K562 (cell line): Measurements from ENCODE around the gene LRRC43.

ENCODE experiments used
- CREBBP ChIP-seq: IDR thresholded peaks from one replicate; pipeline ENCODE4 v1.6.1; 2012; ENCODE audit warnings: low read depth, mild to moderate bottlenecking, control low read depth, inconsistent platforms, low read length
- EZH2 ChIP-seq: IDR thresholded peaks from 2 replicates; pipeline ENCODE4 v1.6.1; 2012; ENCODE audit warnings: low read depth, mild to moderate bottlenecking, inconsistent platforms, low read length, borderline replicate concordance
- NFYB ChIP-seq: IDR thresholded peaks from 2 replicates; pipeline ENCODE4 v1.6.1; 2011; ENCODE audit warnings: mild to moderate bottlenecking, moderate library complexity; ENCODE audit not compliant: insufficient read length; ENCODE audit errors: extremely low read depth
- REST ChIP-seq, 2 experiments: fragments of 450-650 bp; formaldehyde crosslinking in 1 of 2; IDR thresholded peaks; 2 replicates each; pipeline versions ENCODE4 v1.4.0 to v1.6.1; 2014 to 2020; ENCODE audit warnings: mild to moderate bottlenecking in 2 of 2, borderline replicate concordance in 1 of 2, low read depth in 1 of 2
- SMARCE1 ChIP-seq: fragments of 450-650 bp; IDR thresholded peaks from 2 replicates; pipeline ENCODE4 v1.7.1; 2016; ENCODE audit warnings: mild to moderate bottlenecking
- TRIM24 ChIP-seq, 2 experiments: fragments of 450-650 bp; IDR thresholded peaks; 2 replicates each; pipeline ENCODE4 v1.6.1; 2016
- ZNF79 ChIP-seq: fragments of 250-450 bp; sonication (Bioruptor Pico); IDR thresholded peaks from 2 replicates; pipeline ENCODE4 v1.4.0; 2020; ENCODE audit warnings: low read depth, mild to moderate bottlenecking, moderate library complexity
- ZSCAN29 ChIP-seq: fragments of 450-650 bp; IDR thresholded peaks from 2 replicates; pipeline ENCODE4 v1.6.1; 2017
- TF ChIP-seq, protein P1 (sequence below): fragments of 450-650 bp; conservative IDR thresholded peaks from 2 replicates; pipeline ENCODE4 v1.6.1; 2016; ENCODE audit warnings: missing genetic modification characterization, low read depth, mild to moderate bottlenecking, control low read depth, missing compliant biosample characterization
- TF ChIP-seq, protein P2 (sequence below), 3 experiments: IDR thresholded peaks in 2 of 3; conservative IDR thresholded peaks in 1 of 3; 2 replicates each; pipeline ENCODE4 v1.5.1; 2011 to 2012; ENCODE audit warnings: low read length in 3 of 3, mild to moderate bottlenecking in 3 of 3, control low read depth in 2 of 3, improper control_type of control experiment in 1 of 3, inconsistent platforms in 1 of 3, low read depth in 1 of 3, mixed read lengths in 1 of 3, moderate library complexity in 1 of 3; ENCODE audit not compliant: insufficient read depth in 2 of 3
- TF ChIP-seq, protein P3 (sequence below): sonication (generic); formaldehyde crosslinking; IDR thresholded peaks from 2 replicates; pipeline ENCODE4 v1.8.1; 2023; ENCODE audit warnings: mild to moderate bottlenecking, missing genetic modification reagents

DNA sequence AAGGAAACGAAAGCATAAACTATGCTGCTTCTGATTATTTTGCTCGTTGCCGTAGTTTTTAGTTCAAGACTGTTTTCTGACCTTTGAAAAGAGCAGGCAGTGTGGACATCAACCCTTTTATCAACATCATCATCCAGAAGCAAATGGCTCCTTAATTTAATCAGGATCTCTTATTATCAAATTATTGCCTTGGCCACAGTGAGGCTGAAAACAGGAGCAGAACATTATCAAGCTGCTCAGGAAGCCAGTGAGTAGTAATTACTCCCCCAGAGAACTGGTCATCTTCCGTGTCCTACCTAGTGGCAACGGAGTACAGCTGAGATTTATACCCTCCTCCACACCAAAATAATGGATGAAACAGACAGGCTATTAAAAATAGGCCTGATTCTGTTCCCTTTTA is 45.2 kb downstream of the LRRC43 start:
- TF ChIP-seq SMARCE1 = no peak
- TF ChIP-seq CREBBP = no peak
- TF ChIP-seq, protein P1, sequence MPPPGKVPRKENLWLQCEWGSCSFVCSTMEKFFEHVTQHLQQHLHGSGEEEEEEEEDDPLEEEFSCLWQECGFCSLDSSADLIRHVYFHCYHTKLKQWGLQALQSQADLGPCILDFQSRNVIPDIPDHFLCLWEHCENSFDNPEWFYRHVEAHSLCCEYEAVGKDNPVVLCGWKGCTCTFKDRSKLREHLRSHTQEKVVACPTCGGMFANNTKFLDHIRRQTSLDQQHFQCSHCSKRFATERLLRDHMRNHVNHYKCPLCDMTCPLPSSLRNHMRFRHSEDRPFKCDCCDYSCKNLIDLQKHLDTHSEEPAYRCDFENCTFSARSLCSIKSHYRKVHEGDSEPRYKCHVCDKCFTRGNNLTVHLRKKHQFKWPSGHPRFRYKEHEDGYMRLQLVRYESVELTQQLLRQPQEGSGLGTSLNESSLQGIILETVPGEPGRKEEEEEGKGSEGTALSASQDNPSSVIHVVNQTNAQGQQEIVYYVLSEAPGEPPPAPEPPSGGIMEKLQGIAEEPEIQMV (tag) = no peak
- TF ChIP-seq, protein P2, sequence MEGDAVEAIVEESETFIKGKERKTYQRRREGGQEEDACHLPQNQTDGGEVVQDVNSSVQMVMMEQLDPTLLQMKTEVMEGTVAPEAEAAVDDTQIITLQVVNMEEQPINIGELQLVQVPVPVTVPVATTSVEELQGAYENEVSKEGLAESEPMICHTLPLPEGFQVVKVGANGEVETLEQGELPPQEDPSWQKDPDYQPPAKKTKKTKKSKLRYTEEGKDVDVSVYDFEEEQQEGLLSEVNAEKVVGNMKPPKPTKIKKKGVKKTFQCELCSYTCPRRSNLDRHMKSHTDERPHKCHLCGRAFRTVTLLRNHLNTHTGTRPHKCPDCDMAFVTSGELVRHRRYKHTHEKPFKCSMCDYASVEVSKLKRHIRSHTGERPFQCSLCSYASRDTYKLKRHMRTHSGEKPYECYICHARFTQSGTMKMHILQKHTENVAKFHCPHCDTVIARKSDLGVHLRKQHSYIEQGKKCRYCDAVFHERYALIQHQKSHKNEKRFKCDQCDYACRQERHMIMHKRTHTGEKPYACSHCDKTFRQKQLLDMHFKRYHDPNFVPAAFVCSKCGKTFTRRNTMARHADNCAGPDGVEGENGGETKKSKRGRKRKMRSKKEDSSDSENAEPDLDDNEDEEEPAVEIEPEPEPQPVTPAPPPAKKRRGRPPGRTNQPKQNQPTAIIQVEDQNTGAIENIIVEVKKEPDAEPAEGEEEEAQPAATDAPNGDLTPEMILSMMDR (IDR thresholded peaks at IDR 0.05 in 2 of 3, conservative IDR thresholded peaks at IDR 0.05 in 1 of 3; ENCODE audit: insufficient read depth in 2 of 3, low read depth in 1 of 3, low read length in 3 of 3) = no peak
- no peak for TF ChIP-seq EZH2
- TF ChIP-seq ZSCAN29 = no peak
- TF ChIP-seq ZNF79 (CRISPR knock-in tag) = no peak
- TF ChIP-seq, protein P3, sequence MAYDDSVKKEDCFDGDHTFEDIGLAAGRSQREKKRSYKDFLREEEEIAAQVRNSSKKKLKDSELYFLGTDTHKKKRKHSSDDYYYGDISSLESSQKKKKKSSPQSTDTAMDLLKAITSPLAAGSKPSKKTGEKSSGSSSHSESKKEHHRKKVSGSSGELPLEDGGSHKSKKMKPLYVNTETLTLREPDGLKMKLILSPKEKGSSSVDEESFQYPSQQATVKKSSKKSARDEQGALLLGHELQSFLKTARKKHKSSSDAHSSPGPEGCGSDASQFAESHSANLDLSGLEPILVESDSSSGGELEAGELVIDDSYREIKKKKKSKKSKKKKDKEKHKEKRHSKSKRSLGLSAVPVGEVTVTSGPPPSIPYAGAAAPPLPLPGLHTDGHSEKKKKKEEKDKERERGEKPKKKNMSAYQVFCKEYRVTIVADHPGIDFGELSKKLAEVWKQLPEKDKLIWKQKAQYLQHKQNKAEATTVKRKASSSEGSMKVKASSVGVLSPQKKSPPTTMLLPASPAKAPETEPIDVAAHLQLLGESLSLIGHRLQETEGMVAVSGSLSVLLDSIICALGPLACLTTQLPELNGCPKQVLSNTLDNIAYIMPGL (CRISPR knock-in tag) = no peak
- TF ChIP-seq REST (IDR thresholded peaks at IDR 0.05; ENCODE audit: borderline replicate concordance) = no peak
- TF ChIP-seq REST (CRISPR knock-in tag; IDR thresholded peaks at IDR 0.05; ENCODE audit: low read depth) = no peak
- no peak for TF ChIP-seq TRIM24 (IDR thresholded peaks at IDR 0.05)
- TF ChIP-seq NFYB = no peak
